ENCODE data around the gene CLIC1.

DNA sequence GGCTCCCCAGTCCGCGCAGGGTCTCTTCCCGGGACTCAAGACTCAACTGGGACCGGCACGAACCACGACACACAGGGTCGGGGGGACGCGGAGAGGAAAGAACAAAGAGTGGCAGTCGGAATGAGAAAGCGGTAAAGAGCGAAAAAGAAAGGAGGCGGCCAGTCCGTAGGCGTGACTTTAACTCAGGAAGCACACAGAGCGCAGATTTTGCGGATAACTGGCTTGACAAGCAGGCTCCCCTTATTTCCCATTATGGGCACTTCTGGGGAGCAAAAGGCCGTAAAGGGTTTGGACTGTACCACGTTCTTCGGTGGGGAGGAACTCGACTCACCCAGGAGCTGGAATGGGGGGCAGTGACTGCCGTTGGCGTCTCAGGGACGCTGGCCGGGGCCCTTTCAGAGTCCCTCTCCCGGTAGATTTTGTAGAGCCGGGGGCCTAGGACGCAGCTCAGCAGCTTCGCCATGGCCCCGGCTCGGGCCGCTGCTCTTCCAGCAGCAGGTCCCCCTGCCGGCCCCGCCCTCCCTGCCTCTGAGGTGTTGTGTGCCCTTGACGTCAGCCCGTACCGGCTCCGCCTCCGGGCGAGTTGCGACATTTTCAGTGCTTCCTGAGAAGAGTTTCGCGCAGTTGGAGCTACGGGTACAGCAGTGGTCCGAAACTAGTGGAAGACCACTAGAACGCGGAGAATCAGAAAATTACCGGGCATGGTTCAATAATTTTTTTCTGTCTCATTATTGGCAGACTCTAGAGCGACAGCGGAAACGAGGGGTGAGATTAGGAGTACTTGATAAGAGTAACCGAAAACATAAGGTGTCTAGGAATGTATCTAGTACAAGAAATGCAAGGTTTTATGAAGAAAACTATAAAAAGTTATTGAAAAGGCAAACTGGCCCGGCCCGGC is 33.3 kb downstream of the CLIC1 start, which contains the start of gene ABHD16A:
- TF ChIP-seq, protein P1, sequence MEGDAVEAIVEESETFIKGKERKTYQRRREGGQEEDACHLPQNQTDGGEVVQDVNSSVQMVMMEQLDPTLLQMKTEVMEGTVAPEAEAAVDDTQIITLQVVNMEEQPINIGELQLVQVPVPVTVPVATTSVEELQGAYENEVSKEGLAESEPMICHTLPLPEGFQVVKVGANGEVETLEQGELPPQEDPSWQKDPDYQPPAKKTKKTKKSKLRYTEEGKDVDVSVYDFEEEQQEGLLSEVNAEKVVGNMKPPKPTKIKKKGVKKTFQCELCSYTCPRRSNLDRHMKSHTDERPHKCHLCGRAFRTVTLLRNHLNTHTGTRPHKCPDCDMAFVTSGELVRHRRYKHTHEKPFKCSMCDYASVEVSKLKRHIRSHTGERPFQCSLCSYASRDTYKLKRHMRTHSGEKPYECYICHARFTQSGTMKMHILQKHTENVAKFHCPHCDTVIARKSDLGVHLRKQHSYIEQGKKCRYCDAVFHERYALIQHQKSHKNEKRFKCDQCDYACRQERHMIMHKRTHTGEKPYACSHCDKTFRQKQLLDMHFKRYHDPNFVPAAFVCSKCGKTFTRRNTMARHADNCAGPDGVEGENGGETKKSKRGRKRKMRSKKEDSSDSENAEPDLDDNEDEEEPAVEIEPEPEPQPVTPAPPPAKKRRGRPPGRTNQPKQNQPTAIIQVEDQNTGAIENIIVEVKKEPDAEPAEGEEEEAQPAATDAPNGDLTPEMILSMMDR (optimal IDR thresholded peaks at IDR 0.05 in 1 of 3, IDR thresholded peaks at IDR 0.05 in 1 of 3, conservative IDR thresholded peaks at IDR 0.05 in 1 of 3; ENCODE audit: extremely low read depth in 1 of 3, insufficient read depth in 2 of 3, low read length in 3 of 3), result peak in 1 of 3 experiments; percentile 14
- TF ChIP-seq EZH2 (IDR thresholded peaks at IDR 0.05; ENCODE audit: low read length), result no peak

Data from keratinocyte (primary cell).